HG03558 (cell line): Measurements from ENCODE around the gene CDC42BPA.
A peak's percentile ranks its signal among the peaks of the same experiment; 100 is the strongest.

Source experiments
- ATAC-seq: cut with Tn5 transposase; IDR thresholded peaks from one replicate; pipeline ENCODE4 v1.9.1; 2021; ENCODE audit warnings: moderate number of reproducible peaks; ENCODE audit not compliant: unreplicated experiment; ENCODE audit errors: extremely low read depth

The CDC42BPA gene

GRCh38 chr1:227335242-227336020 lies 17.1 kb upstream of the CDC42BPA start:
- no peak for ATAC-seq

- no peak for ATAC-seq
Observed at GRCh38 chr1:227333423-227333822, 15.1 kb upstream of the CDC42BPA start.

GRCh38 chr1:227330279-227331076 lies 12.2 kb upstream of the CDC42BPA start:
- no peak for ATAC-seq

GRCh38 chr1:227328405-227329019 lies 10.2 kb upstream of the CDC42BPA start:
- no peak for ATAC-seq

GRCh38 chr1:227325156-227325555 lies 6.9 kb upstream of the CDC42BPA start:
- no peak for ATAC-seq

- ATAC-seq = no peak
Observed at GRCh38 chr1:227323967-227324268, 5.6 kb upstream of the CDC42BPA start.

- no peak for ATAC-seq
Observed at GRCh38 chr1:227323171-227323966, 5.1 kb upstream of the CDC42BPA start.

GRCh38 chr1:227322376-227322775 lies 4.1 kb upstream of the CDC42BPA start:
- no peak for ATAC-seq

GRCh38 chr1:227321035-227321434 lies 2.7 kb upstream of the CDC42BPA start:
- ATAC-seq = peak; percentile 45

GRCh38 chr1:227320476-227320875 lies 2.2 kb upstream of the CDC42BPA start:
- no peak for ATAC-seq

- ATAC-seq = no peak
Observed at GRCh38 chr1:227318853-227319607, 738 bp upstream of the CDC42BPA start.

GRCh38 chr1:227317523-227318015 lies 723 bp downstream of the CDC42BPA start:
- no peak for ATAC-seq

- ATAC-seq = no peak
Observed at GRCh38 chr1:227317011-227317451, 1.3 kb downstream of the CDC42BPA start.

GRCh38 chr1:227316456-227316855 lies 1.8 kb downstream of the CDC42BPA start:
- no peak for ATAC-seq

GRCh38 chr1:227315629-227316346 lies 2.5 kb downstream of the CDC42BPA start:
- no peak for ATAC-seq

- no peak for ATAC-seq
Observed at GRCh38 chr1:227314014-227314848, 4.1 kb downstream of the CDC42BPA start.

GRCh38 chr1:227312361-227313025 lies 5.8 kb downstream of the CDC42BPA start:
- no peak for ATAC-seq
